Cardiac muscle cell (in vitro differentiated cells and primary cell): ENCODE measurements around the gene RBPMS2. TPM values are rescaled to one million over a fixed set of nuclear protein-coding genes. Genes with fewer than 3 reads are reported as not detected.

ENCODE experiments used
- DNase-seq, 2 donors: peaks; one replicate each; pipeline versions ENCODE4 v3.0.0 to v3.0.0-alpha.2; 2010 to 2017; ENCODE audit warnings: low read depth in 1 of 2, low spot score in 1 of 2
- H3K27ac ChIP-seq: fragments of 200-600 bp; sonication (generic); 2 replicates; pipeline ENCODE4 v1.5.1; 2016
- H3K27me3 ChIP-seq: fragments of 200-600 bp; sonication (generic); 2 replicates; pipeline ENCODE4 v1.6.0; 2016; ENCODE audit warnings: control low read depth
- H3K36me3 ChIP-seq: fragments of 200-600 bp; sonication (generic); 2 replicates; pipeline ENCODE4 v1.5.1; 2016; ENCODE audit warnings: control low read depth
- H3K4me1 ChIP-seq: fragments of 200-600 bp; sonication (generic); 2 replicates; pipeline ENCODE4 v1.8.1; 2017; ENCODE audit warnings: low read depth, mild to moderate bottlenecking, mixed run types
- H3K4me3 ChIP-seq: fragments of 200-600 bp; sonication (generic); 2 replicates; pipeline ENCODE4 v1.5.1; 2016; ENCODE audit warnings: mild to moderate bottlenecking
- H3K9me3 ChIP-seq: fragments of 200-600 bp; sonication (generic); 2 replicates; pipeline ENCODE4 v1.5.1; 2017; ENCODE audit warnings: low read depth, mild to moderate bottlenecking, control low read depth
- polyA plus RNA-seq: library from polyadenylated mRNA; unstranded; fragments of >200 nt; fragmentation: Nextera tagmentation; extraction: Ambion mirVana; gene quantifications from 2 replicates; pipeline ENCODE4 v1.2.1, GENCODE V29; 2016
- total RNA-seq: library from RNA; depleted of rRNA; stranded (reverse); fragments of >200 nt; gene quantifications from 2 replicates; pipeline ENCODE4 v1.2.3, GENCODE V29; 2016
- TF ChIP-seq, protein P1 (sequence below): IDR thresholded peaks from 2 replicates; pipeline ENCODE4 v1.5.1; 2012; ENCODE audit warnings: low read depth, mild to moderate bottlenecking, low read length

The RBPMS2 gene
- total and polyA plus RNA-seq, 2 experiments from 2014 or later: 35.4 to 213 TPM

DNA sequence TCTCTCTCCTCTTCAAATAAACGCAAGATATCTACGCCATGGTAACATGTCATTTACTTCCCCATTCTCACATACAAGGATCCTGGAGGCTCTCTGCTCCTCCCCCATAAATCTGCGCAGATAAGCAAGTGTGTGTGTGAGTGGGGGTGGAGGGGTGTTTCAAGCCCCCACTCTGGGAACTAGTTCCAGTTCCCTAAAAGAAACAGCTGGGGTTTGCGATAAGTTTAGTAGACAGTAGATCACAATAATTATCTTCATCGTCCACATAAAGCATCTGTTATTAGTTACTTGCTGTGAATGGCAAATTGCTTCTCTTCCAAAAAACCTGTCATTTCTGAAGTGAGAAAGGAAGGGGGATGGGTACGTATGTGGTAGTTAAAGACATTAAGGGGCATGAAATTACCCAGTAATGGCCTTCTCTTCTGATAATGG lies 79.8 kb downstream of the RBPMS2 start:
- Histone ChIP-seq H3K9me3 (no peaks in the 10 kb centered on the region), H3K36me3 (peaks cover 33% of the 10 kb centered on the region), H3K4me3 (no peak overlapping the region)

DNA sequence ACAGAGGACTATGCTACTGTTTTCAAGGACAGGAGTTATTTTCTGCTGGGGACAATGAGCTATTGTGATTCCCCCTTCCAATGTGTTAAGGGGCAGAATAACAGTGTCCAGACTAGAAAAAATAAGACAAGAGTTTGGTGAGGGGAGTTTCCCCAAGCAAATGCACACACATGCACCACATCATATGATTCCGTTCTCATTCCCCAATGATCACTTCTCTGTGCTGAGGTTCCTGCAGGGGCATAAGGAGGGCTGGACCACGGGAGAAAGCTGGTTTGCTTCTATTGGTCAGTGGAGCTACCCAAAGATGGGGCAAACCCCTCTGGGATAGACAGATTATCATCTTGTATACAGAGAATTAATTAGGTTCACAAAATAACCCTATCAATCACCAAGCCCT lies 80.6 kb downstream of the RBPMS2 start:
- no peak overlapping the region for H3K4me3 ChIP-seq
- peaks cover 60% of the 10 kb centered on the region for H3K4me1 ChIP-seq
- peaks cover 41% of the 10 kb centered on the region for H3K36me3 ChIP-seq
- DNase-seq: no peak
- TF ChIP-seq, protein P1, sequence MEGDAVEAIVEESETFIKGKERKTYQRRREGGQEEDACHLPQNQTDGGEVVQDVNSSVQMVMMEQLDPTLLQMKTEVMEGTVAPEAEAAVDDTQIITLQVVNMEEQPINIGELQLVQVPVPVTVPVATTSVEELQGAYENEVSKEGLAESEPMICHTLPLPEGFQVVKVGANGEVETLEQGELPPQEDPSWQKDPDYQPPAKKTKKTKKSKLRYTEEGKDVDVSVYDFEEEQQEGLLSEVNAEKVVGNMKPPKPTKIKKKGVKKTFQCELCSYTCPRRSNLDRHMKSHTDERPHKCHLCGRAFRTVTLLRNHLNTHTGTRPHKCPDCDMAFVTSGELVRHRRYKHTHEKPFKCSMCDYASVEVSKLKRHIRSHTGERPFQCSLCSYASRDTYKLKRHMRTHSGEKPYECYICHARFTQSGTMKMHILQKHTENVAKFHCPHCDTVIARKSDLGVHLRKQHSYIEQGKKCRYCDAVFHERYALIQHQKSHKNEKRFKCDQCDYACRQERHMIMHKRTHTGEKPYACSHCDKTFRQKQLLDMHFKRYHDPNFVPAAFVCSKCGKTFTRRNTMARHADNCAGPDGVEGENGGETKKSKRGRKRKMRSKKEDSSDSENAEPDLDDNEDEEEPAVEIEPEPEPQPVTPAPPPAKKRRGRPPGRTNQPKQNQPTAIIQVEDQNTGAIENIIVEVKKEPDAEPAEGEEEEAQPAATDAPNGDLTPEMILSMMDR: no peak
- no peak overlapping the region for H3K27ac ChIP-seq
- no peaks in the 10 kb centered on the region for H3K9me3 ChIP-seq
- H3K27me3 ChIP-seq: no peaks in the 10 kb centered on the region

More for the DNA sequence above, 79.8 kb downstream of the RBPMS2 start:
- peaks cover 60% of the 10 kb centered on the region for H3K4me1 ChIP-seq
- no peaks in the 10 kb centered on the region for H3K27me3 ChIP-seq
- TF ChIP-seq, protein P1: no peak
- H3K27ac ChIP-seq: no peak overlapping the region
- no peak for DNase-seq

DNA sequence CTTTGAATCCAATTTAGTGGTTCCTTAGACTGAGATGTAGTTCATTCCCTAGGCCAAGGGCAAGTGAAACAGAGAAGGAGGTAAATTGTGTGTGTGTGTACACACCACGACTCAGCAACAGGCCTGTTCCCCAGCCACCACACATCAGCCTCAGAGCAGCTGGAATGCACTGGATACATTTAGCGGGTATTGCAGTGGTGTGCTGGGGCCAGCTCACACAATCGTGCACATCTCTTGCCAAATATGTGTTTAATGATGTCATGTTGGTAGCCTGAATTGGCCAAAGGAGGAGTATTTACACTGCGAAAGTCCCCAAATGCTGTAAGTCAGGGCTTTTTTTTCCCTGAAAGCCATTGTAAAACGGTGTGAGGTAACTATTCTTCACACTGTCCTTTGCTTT lies 82.3 kb downstream of the RBPMS2 start:
- Histone ChIP-seq H3K4me3 (no peak overlapping the region), H3K27me3 (no peaks in the 10 kb centered on the region), H3K36me3 (peaks cover 51% of the 10 kb centered on the region), H3K4me1 (peaks cover 45% of the 10 kb centered on the region), H3K27ac (peak overlapping the region; percentile 54), H3K9me3 (no peaks in the 10 kb centered on the region)
- peak in 1 of 2 donors; percentile 93 for DNase-seq
- TF ChIP-seq, protein P1: no peak

DNA sequence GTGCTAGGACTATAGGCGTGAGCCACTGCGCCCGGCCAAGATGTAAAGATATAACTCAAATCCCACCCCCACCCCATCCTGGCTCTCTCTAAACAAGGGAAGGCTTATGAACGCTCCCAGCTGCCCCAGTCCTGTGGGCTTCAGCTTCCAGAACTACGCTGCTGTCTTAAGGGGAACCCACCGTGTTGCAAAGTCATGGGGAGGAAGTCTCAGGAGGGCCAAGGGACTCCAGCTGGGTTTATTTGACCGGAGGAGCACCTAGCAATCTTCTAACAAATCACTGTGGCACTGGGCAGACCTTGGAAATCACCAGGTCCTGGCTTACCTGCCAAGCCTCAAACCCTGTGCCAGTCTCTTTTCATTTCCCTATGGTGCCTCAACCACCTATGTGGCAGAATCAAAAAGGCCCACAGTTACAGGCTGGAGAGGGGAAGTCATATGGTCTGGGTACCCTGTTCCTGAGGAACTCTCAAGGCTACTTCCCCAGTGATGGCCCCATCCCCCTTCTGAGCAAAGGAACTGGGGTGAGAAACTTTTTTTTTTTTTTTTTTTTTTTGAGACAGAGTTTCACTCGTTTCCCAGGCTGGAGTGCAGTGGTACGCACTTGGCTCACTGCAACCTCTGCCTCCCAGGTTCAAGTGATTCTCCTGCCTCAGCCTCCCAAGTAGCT lies 83.4 kb downstream of the RBPMS2 start:
- Histone ChIP-seq H3K36me3 (peaks cover 51% of the 10 kb centered on the region), H3K27me3 (no peaks in the 10 kb centered on the region), H3K4me3 (no peak overlapping the region), H3K9me3 (no peaks in the 10 kb centered on the region), H3K27ac (peak overlapping the region; percentile 31), H3K4me1 (peaks cover 36% of the 10 kb centered on the region)
- TF ChIP-seq, protein P1: no peak
- no peak for DNase-seq

DNA sequence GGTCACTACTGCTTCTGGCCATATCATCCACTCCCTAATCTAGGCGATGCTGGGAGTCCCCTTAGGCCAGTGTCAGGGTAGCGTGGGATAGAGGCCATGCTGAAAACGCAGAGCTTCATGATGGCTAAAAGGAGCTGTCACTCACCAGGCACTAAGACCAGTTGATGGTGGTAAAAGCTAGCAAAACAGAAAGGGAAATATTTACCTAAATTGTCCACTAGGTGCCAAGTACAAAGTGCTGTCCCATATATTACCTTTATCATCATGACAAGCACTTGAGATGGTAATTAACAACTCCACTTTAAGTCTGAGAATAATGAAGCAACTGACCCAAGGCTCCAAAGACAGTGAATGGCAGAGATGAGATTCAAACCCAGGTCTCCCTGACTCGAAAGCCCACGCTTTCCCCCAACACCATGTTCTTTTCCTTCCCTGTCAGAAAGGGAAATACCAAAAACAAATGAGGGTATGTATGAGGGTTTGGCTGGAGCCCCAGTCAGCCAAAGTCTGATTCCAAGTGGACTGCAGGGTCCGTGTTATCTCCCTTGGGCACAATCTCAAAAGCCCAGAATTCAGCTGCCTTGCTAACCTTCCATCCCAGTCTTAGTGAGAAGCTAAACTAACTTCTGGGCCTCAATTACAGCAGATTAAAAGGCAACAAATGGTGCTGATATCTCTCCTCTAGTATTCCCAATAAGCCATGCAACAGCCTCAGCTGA lies 84.7 kb downstream of the RBPMS2 start:
- Histone ChIP-seq H3K27ac (peak overlapping the region; percentile 31), H3K9me3 (no peaks in the 10 kb centered on the region), H3K4me1 (peaks cover 26% of the 10 kb centered on the region), H3K4me3 (no peak overlapping the region), H3K36me3 (peaks cover 50% of the 10 kb centered on the region), H3K27me3 (no peaks in the 10 kb centered on the region)
- peak in 1 of 2 donors; percentile 61 for DNase-seq
- TF ChIP-seq, protein P1: no peak
